Lung (tissue), 12 donors: Measurements from ENCODE around the gene ZNF821. TPM values are rescaled to one million over a fixed set of nuclear protein-coding genes. Genes with fewer than 3 reads are reported as not detected.
"Not testable (repeated sequence)": the region's sequence is repeated elsewhere in the genome, so short reads cannot be mapped to it uniquely, and the experiment has no call there.

ENCODE experiments used
- ATAC-seq: fragments of 200-7000 bp; cut with Tn5 transposase; one replicate; pipeline ENCODE4 v1.9.1; 2020; ENCODE audit warnings: moderate number of reproducible peaks; ENCODE audit not compliant: insufficient read depth, low FRiP score
- DNase-seq, 3 donors: peaks; one replicate each; pipeline ENCODE4 v3.0.0-alpha.2; 2013 to 2017
- H3K27ac ChIP-seq, 2 donors: one replicate each; pipeline ENCODE4 v1.5.1; 2013; ENCODE audit warnings: mild to moderate bottlenecking in 2 of 2, moderate library complexity in 2 of 2, control low read depth in 1 of 2, inconsistent platforms in 1 of 2, low read depth in 1 of 2, low read length in 1 of 2
- H3K27me3 ChIP-seq, 3 donors: one replicate each; pipeline ENCODE4 v1.5.1; 2013; ENCODE audit warnings: low read length in 2 of 3; ENCODE audit not compliant: control insufficient read depth in 3 of 3, insufficient read depth in 3 of 3
- H3K36me3 ChIP-seq, 4 donors: one replicate each; pipeline ENCODE4 v1.5.1; 2013; ENCODE audit warnings: low read length in 4 of 4, mild to moderate bottlenecking in 1 of 4, moderate library complexity in 1 of 4; ENCODE audit not compliant: control insufficient read depth in 4 of 4, insufficient read depth in 4 of 4
- H3K4me1 ChIP-seq, 5 donors: one replicate each; pipeline ENCODE4 v1.5.1; 2013; ENCODE audit warnings: low read length in 5 of 5, mild to moderate bottlenecking in 2 of 5, moderate library complexity in 1 of 5; ENCODE audit not compliant: control insufficient read depth in 5 of 5, insufficient read depth in 5 of 5
- H3K4me3 ChIP-seq: one replicate; pipeline ENCODE4 v1.5.1; 2013; ENCODE audit warnings: mild to moderate bottlenecking, control low read depth, moderate library complexity
- H3K9ac ChIP-seq, 2 donors: one replicate each; pipeline ENCODE4 v1.5.1; 2013; ENCODE audit warnings: low read length in 2 of 2, control low read depth in 1 of 2; ENCODE audit not compliant: insufficient read depth in 1 of 2
- H3K9me3 ChIP-seq, 4 donors: one replicate each; pipeline ENCODE4 v1.5.1; 2013; ENCODE audit warnings: low read length in 3 of 4, mild to moderate bottlenecking in 1 of 4, moderate library complexity in 1 of 4; ENCODE audit not compliant: control insufficient read depth in 4 of 4, insufficient read depth in 3 of 4
- CTCF ChIP-seq: IDR thresholded peaks from 2 replicates; pipeline ENCODE4 v1.5.1; 2012; ENCODE audit warnings: mild to moderate bottlenecking; ENCODE audit errors: control extremely low read depth, extremely low read depth
- WGBS, 2 donors: extraction: QIAGEN DNeasy Blood & Tissue Kit; methylation state at CpG; one replicate each; pipeline ENCODE4 v1.1.7; 2013; 5-methylcytosine and 5-hydroxymethylcytosine counted together
- polyA plus RNA-seq, 2 donors: library from polyadenylated mRNA; stranded (reverse); fragments of 200-250 nt; gene quantifications; one replicate each; pipeline ENCODE4 v1.2.1, GENCODE V29; 2013
- total RNA-seq, 2 donors: library from RNA; depleted of rRNA in 1 of 2; stranded (reverse); fragments of >200 nt in 1 of 2; gene quantifications; one replicate each; pipeline ENCODE4 v1.2.1, GENCODE V29; 2014 to 2021
- donor health status: control.
- donor health status: control.
- donor health status: Bipolar disorder and iron deficiency.
- donor health status: healthy.
- donor health status: DM: yes; HTN: yes; CAD: no.

ZNF821 gene
- total and polyA plus RNA-seq, 4 donors = 3.7 to 9.8 (median 6.7) TPM

GRCh38 chr16:71911121-71911520, 27.1 kb upstream of the ZNF821 start:
- H3K36me3 ChIP-seq = peaks cover 3 to 8% (median 5%) of the 10 kb centered on the region in 4 donors
- H3K9me3 ChIP-seq = no peaks in the 10 kb centered on the region
- no peak overlapping the region for H3K9ac ChIP-seq
- H3K4me3 ChIP-seq = no peak overlapping the region
- H3K4me1 ChIP-seq = peaks cover 0 to 9% (median 0%) of the 10 kb centered on the region in 5 donors
- DNase-seq (no peak), ATAC-seq (no peak)
- 85 to 86% methylated on average over 7 of the region's 7 CpGs for WGBS, 2 donors
- H3K27me3 ChIP-seq = no peaks in the 10 kb centered on the region
- no peak for TF ChIP-seq CTCF
- no peak overlapping the region for H3K27ac ChIP-seq

- WGBS, 2 donors = 53 to 74% methylated on average over 6 of the region's 6 CpGs
- ATAC-seq = not testable (repeated sequence)
Measured at GRCh38 chr16:71905765-71906164, 21.8 kb upstream of the ZNF821 start.

GRCh38 chr16:71904239-71904638, 20.3 kb upstream of the ZNF821 start:
- DNase-seq (no peak), ATAC-seq (no peak)
- Histone ChIP-seq H3K27ac (no peak overlapping the region), H3K36me3 (peaks cover 0 to 5% (median 2%) of the 10 kb centered on the region in 4 donors), H3K4me3 (no peak overlapping the region), H3K9me3 (no peaks in the 10 kb centered on the region), H3K9ac (no peak overlapping the region), H3K4me1 (peaks cover 0 to 6% (median 0%) of the 10 kb centered on the region in 5 donors), H3K27me3 (no peaks in the 10 kb centered on the region)
- no peak for TF ChIP-seq CTCF
- WGBS, 2 donors = 85 to 91% methylated on average over 9 of the region's 9 CpGs

More at GRCh38 chr16:71905765-71906164, 21.8 kb upstream of the ZNF821 start:
- H3K9me3 ChIP-seq, H3K9ac ChIP-seq, H3K4me1 ChIP-seq, H3K4me3 ChIP-seq, H3K27ac ChIP-seq, H3K27me3 ChIP-seq, H3K36me3 ChIP-seq, DNase-seq: not testable (repeated sequence)

GRCh38 chr16:71903608-71904007, 19.6 kb upstream of the ZNF821 start:
- no peaks in the 10 kb centered on the region for H3K27me3 ChIP-seq
- TF ChIP-seq CTCF = no peak
- no peak overlapping the region for H3K27ac ChIP-seq
- no peak for DNase-seq
- H3K4me1 ChIP-seq = peaks cover 0 to 7% (median 0%) of the 10 kb centered on the region in 5 donors
- no peak overlapping the region for H3K4me3 ChIP-seq
- no peak for ATAC-seq
- no peak overlapping the region for H3K9ac ChIP-seq
- no peaks in the 10 kb centered on the region for H3K9me3 ChIP-seq
- H3K36me3 ChIP-seq = peaks cover 0 to 2% (median 0%) of the 10 kb centered on the region in 4 donors
- WGBS, 2 donors = 78 to 84% methylated on average over 2 of the region's 2 CpGs
